ENCODE measurements around the gene WDR73. TPM values are rescaled to one million over a fixed set of nuclear protein-coding genes. Genes with fewer than 3 reads are reported as not detected.

Gene WDR73
- total RNA-seq, 1 donor from 2014 or later: 69.8 TPM

GRCh38 chr15:84684092-84684491 lies 30.0 kb upstream of the WDR73 start:
- peaks cover 23% of the 10 kb centered on the region for H3K36me3 Mint-ChIP-seq (ENCODE audit: insufficient read depth)
- H3K27me3 Mint-ChIP-seq: no peaks in the 10 kb centered on the region
- DNase-seq (ENCODE audit: low spot score, unreplicated experiment): no peak

GRCh38 chr15:84681831-84682230 lies 27.7 kb upstream of the WDR73 start:
- H3K27ac Mint-ChIP-seq: no peak overlapping the region
- no peak for TF ChIP-seq CTCF (IDR thresholded peaks at IDR 0.05; ENCODE audit: unreplicated experiment)
- no peaks in the 10 kb centered on the region for H3K9me3 Mint-ChIP-seq (ENCODE audit: low read depth)
- no peaks in the 10 kb centered on the region for H3K4me1 Mint-ChIP-seq (ENCODE audit: low read depth)
- peaks cover 22% of the 10 kb centered on the region for H3K36me3 Mint-ChIP-seq (ENCODE audit: insufficient read depth)
- H3K27me3 Mint-ChIP-seq: no peaks in the 10 kb centered on the region
- H3K4me3 Mint-ChIP-seq (ENCODE audit: low read depth): no peak overlapping the region
- DNase-seq (ENCODE audit: low spot score, unreplicated experiment): no peak

More at GRCh38 chr15:84684092-84684491, 30.0 kb upstream of the WDR73 start:
- no peaks in the 10 kb centered on the region for H3K9me3 Mint-ChIP-seq (ENCODE audit: low read depth)
- no peak overlapping the region for H3K27ac Mint-ChIP-seq
- no peaks in the 10 kb centered on the region for H3K4me1 Mint-ChIP-seq (ENCODE audit: low read depth)
- no peak overlapping the region for H3K4me3 Mint-ChIP-seq (ENCODE audit: low read depth)
- no peak for TF ChIP-seq CTCF (IDR thresholded peaks at IDR 0.05; ENCODE audit: unreplicated experiment)

GRCh38 chr15:84671211-84671610 lies 17.1 kb upstream of the WDR73 start:
- no peak for TF ChIP-seq CTCF (IDR thresholded peaks at IDR 0.05; ENCODE audit: unreplicated experiment)
- no peak overlapping the region for H3K27ac Mint-ChIP-seq
- no peaks in the 10 kb centered on the region for H3K9me3 Mint-ChIP-seq (ENCODE audit: low read depth)
- H3K27me3 Mint-ChIP-seq: no peaks in the 10 kb centered on the region
- DNase-seq (ENCODE audit: low spot score, unreplicated experiment): no peak
- no peaks in the 10 kb centered on the region for H3K4me1 Mint-ChIP-seq (ENCODE audit: low read depth)
- H3K4me3 Mint-ChIP-seq (ENCODE audit: low read depth): no peak overlapping the region
- peaks cover 26% of the 10 kb centered on the region for H3K36me3 Mint-ChIP-seq (ENCODE audit: insufficient read depth)

- H3K36me3 Mint-ChIP-seq (ENCODE audit: insufficient read depth): peaks cover 27% of the 10 kb centered on the region
- H3K27me3 Mint-ChIP-seq: no peaks in the 10 kb centered on the region
- no peak for TF ChIP-seq CTCF (IDR thresholded peaks at IDR 0.05; ENCODE audit: unreplicated experiment)
- no peak overlapping the region for H3K27ac Mint-ChIP-seq
- no peak overlapping the region for H3K4me3 Mint-ChIP-seq (ENCODE audit: low read depth)
- DNase-seq (ENCODE audit: low spot score, unreplicated experiment): no peak
- H3K4me1 Mint-ChIP-seq (ENCODE audit: low read depth): no peaks in the 10 kb centered on the region
- H3K9me3 Mint-ChIP-seq (ENCODE audit: low read depth): no peaks in the 10 kb centered on the region
These were observed 15.6 kb upstream of the WDR73 start for GRCh38 chr15:84669726-84670125.

- TF ChIP-seq CTCF (IDR thresholded peaks at IDR 0.05; ENCODE audit: unreplicated experiment): no peak
- Mint-ChIP-seq H3K27ac (no peak overlapping the region), H3K9me3 (ENCODE audit: low read depth) (no peaks in the 10 kb centered on the region), H3K4me1 (ENCODE audit: low read depth) (no peaks in the 10 kb centered on the region), H3K27me3 (no peaks in the 10 kb centered on the region), H3K36me3 (ENCODE audit: insufficient read depth) (peaks cover 29% of the 10 kb centered on the region), H3K4me3 (ENCODE audit: low read depth) (no peak overlapping the region)
- no peak for DNase-seq (ENCODE audit: low spot score, unreplicated experiment)
These were observed 14.3 kb upstream of the WDR73 start for GRCh38 chr15:84668221-84668982.
